Calu3 (cell line): ENCODE measurements around the gene MAGEA11. TPM values are rescaled to one million over a fixed set of nuclear protein-coding genes. Genes with fewer than 3 reads are reported as not detected.

Experiments used
- BruUV-seq: library from RNA; stranded (reverse); fragments of 400-500 nt; replicated peaks from 2 replicates; lab custom pipeline; 2021; lab: Mats Ljungman, UMichigan
- CTCF ChIA-PET: fragments of 300-600 bp; sonication (Branson Sonifier 250); formaldehyde crosslinking; loops from one replicate; lab custom pipeline; 2022; ENCODE audit warnings: antibody characterized with exemption; lab: Charles Lee
- DNase-seq: peaks from one replicate; pipeline ENCODE4 v3.0.0; 2022
- H3K27ac Mint-ChIP-seq: one replicate; pipeline ENCODE4 v1.8.0; 2022; ENCODE audit warnings: mixed read lengths; ENCODE audit not compliant: unreplicated experiment
- H3K27me3 Mint-ChIP-seq: one replicate; pipeline ENCODE4 v1.8.0; 2022; ENCODE audit warnings: mixed read lengths; ENCODE audit not compliant: unreplicated experiment
- H3K36me3 Mint-ChIP-seq: one replicate; pipeline ENCODE4 v1.8.0; 2022; ENCODE audit warnings: mild to moderate bottlenecking, moderate library complexity, mixed read lengths; ENCODE audit not compliant: insufficient read depth, unreplicated experiment
- H3K4me1 Mint-ChIP-seq: one replicate; pipeline ENCODE4 v1.8.0; 2022; ENCODE audit warnings: mild to moderate bottlenecking, low read depth, mixed read lengths; ENCODE audit not compliant: unreplicated experiment
- H3K4me3 Mint-ChIP-seq: one replicate; pipeline ENCODE4 v1.8.0; 2022; ENCODE audit warnings: mild to moderate bottlenecking, low read depth, moderate library complexity, mixed read lengths; ENCODE audit not compliant: unreplicated experiment
- H3K9me3 Mint-ChIP-seq: one replicate; pipeline ENCODE4 v1.8.0; 2022; ENCODE audit warnings: low read depth, mixed read lengths; ENCODE audit not compliant: unreplicated experiment
- CTCF ChIP-seq: fragments of 200-600 bp; IDR thresholded peaks from one replicate; pipeline ENCODE4 v1.8.0; 2022; ENCODE audit warnings: antibody characterized with exemption; ENCODE audit not compliant: unreplicated experiment
- intact Hi-C: fragments of 100-400 bp; cut with micrococcal nuclease; formaldehyde crosslinking; loops from one replicate; pipeline ENCODE4 v1.10.0; 2022; ENCODE audit not compliant: unreplicated experiment
- total RNA-seq: library from RNA; stranded (reverse); gene quantifications from 2 replicates; pipeline ENCODE4 v1.2.3, GENCODE V29; 2022

The MAGEA11 gene
- total RNA-seq, 1 experiment from 2014 or later = not detected

- Mint-ChIP-seq H3K36me3 (no peaks in the 10 kb centered on the region), H3K27ac (no peak overlapping the region), H3K9me3 (no peaks in the 10 kb centered on the region), H3K27me3 (peaks cover 12% of the 10 kb centered on the region), H3K4me3 (no peak overlapping the region), H3K4me1 (no peaks in the 10 kb centered on the region)
- BruUV-seq = no TSS peak
- CTCF ChIA-PET = no interaction called here
- intact Hi-C loops = loop anchor here (10.0 kb wide), 1 partner anchor 68 kb away; no protein-coding TSS in a partner anchor
- DNase-seq = no peak
- TF ChIP-seq CTCF = no peak
These were observed 51.1 kb downstream of the MAGEA11 start for GRCh38 chrX:149762696-149763614.

Other genes with a start within 250 kb of the MAGEA11 start
- gene IDS, start 206.8 kb upstream of the MAGEA11 start, total RNA-seq = 84.4 and 85.7 TPM in 2 replicates
- gene EOLA1, start 171.0 kb upstream of the MAGEA11 start, total RNA-seq = 17.8 and 24.9 TPM in 2 replicates
- gene HSFX3, start 162.1 kb upstream of the MAGEA11 start, total RNA-seq = not detected in 2 replicates
- gene MAGEA9B, start 124.6 kb upstream of the MAGEA11 start, total RNA-seq = not detected in 2 replicates
- gene HSFX2, start 116.7 kb upstream of the MAGEA11 start, total RNA-seq = 0.76 and 2.1 TPM in 2 replicates
- 30.2 and 33.9 TPM in 2 replicates for gene TMEM185A, start 80.3 kb upstream of the MAGEA11 start, total RNA-seq
- gene HSFX1, start 62.0 kb downstream of the MAGEA11 start, total RNA-seq = 1.3 and 3.4 TPM in 2 replicates
- not detected in 2 replicates for gene MAGEA9, start 69.9 kb downstream of the MAGEA11 start, total RNA-seq
- gene MAGEA8, start 169.1 kb downstream of the MAGEA11 start, total RNA-seq = not detected in 2 replicates
- gene HSFX4, start 217.5 kb downstream of the MAGEA11 start, total RNA-seq = not detected in 2 replicates
- gene EOLA2, start 226.4 kb downstream of the MAGEA11 start, total RNA-seq = 41.2 and 47.3 TPM in 2 replicates